ENCODE measurements around the gene TP73.
A peak's percentile ranks its signal among the peaks of the same experiment; 100 is the strongest.

Gene TP73

GRCh38 chr1:3772027-3772714 lies 119.9 kb downstream of the TP73 start:
- DNase-seq = peak; percentile 58

GRCh38 chr1:3772715-3773571 lies 120.6 kb downstream of the TP73 start, which contains the start of gene SMIM1:
Gene SMIM1, plus strand, starts transcription at chr1:3772749. Its CDS starts 2,625 bp downstream, at chr1:3775374.
- DNase-seq = no peak

DNA sequence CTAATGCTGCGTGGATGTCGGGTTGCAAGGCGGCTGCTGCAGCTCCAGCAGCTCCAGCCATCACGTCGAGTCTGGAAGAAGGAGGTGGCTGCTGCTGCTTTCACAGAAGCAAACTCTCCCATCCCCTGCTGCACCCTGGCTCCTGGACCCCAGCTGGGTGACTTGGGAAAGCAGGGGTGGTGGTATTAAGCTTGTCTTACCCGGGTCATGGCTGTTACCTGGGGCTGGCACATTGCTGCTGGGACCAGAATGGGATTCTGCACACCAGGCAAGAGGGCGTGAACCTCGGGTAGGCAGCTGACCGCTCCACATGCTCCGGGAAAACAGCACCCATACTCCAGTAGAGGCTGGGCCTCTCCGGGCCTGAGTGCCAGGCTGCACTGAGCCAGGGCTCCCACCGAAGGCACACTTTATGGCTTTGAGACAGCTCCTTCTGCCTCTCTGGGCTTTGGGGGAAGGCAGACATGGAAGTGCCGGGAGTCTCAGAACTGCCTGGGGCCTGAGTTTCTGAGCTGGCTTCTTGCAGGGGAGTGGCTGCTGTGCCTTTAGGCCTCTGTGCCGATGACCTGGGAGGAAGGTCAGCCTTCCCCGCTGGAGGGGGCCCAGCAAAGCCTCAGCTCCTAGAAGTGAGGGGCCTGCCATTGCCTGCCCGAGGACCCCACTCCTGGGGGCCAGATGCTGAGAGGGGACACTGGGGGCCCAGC lies 121.4 kb downstream of the TP73 start:
- DNase-seq = no peak

GRCh38 chr1:3774276-3774945 lies 122.1 kb downstream of the TP73 start:
- no peak for DNase-seq

DNA sequence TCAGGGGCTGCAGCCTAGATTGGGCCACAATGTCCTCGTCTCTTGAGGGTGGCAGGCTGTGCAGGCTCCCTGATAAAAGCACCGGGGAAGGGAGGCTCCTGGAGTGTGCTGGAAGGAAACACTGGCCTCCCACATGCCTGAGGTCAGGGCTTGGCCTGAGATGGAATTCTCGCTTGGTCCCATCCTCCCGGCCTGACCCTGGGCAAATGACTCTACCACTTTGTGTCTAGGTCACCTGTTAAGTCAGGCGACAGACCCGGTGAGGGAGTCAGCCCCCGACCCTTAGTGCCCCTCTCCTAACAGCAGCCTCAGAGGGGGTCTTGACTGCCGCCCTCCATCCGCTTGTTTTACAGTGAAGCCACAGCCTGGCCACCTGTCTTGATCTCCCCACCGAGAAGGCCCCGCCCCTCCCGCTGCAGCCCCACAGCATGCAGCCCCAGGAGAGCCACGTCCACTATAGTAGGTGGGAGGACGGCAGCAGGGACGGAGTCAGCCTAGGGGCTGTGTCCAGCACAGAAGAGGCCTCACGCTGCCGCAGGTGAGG lies 122.7 kb downstream of the TP73 start:
- DNase-seq = no peak

GRCh38 chr1:3775490-3776230 lies 123.3 kb downstream of the TP73 start:
- peak; percentile 30 for DNase-seq

DNA sequence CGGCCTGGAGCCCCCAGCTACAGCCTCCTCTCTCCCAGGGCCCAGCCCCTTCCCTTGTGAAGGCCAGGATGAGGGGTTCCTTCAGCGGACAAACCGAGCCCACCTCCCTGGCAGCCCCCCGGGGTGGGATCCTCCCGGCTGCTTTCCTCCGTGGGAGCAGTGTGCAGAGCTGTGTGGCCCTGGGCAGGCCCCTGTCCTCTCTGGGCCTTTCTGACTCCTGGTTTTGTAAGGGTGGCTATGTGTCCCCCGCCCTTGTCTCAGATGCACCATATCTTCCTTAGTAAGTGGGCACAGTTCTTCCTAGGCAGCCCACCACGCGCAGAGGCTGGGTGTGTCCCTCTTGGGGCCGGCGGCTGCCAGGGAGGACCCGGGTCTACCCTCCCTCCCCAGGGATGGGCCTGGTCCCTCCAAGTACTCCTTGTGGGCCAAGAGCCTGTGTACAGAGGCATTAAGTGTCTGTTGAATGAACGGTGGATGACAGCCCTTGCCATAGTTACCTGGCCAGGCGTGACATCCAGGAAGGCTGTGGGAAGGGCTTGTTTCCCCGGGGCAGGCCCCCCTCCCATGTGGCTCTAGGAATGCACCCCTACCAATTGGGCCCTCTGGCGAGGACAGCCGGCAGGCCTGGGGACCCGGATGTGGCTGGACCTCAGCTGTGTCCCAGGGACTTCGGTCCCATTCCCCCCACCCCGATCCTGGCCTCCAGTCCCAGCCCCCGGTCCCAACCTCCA lies 124.1 kb downstream of the TP73 start:
- no peak for DNase-seq

GRCh38 chr1:3777078-3777547 lies 124.8 kb downstream of the TP73 start:
- DNase-seq = no peak

DNA sequence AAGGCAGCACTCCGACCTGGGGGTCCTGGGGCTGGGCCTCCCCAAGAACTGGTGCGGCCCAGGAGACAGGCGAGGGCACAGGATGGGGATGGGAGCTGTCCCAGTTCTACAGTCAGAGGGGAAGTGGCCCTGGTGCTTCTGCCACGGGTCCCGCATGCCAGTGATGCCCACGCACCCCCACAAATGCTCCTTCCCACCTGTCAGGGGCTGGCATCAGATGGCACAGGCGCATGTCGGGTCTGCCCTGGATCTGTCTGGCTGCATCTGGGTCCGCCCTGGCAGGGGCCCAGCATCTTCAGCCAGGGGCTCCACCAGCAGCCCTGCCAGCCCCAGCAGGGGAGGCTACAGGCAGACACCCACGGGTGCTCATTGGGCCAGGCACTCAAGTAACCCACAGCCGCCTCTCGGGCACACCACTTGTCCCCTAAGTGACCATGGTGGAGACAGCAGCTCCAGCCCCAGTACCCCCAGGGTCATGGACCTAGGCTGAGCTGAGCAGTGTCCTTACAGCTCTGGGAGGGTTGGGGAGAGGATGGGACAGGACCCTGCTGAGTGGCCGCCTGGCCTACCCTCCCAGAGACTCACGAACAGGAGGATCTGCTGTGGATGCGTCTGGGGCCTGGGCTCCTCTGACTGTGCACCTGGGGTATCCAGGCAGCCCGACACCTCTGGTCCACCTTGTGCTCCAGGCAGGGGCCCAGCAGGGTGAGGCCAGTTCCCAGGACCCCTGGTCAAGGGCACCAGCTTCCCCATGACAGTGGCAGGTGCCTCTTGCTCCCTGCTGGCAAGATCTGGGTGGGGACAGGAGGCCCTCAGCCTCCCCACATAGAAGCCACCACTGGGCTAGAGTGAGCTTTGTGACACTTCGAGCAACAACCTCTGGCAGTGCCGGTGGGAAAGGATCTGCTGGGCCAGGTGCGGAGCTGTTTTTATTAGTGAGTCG lies 125.6 kb downstream of the TP73 start:
- DNase-seq = no peak

- DNase-seq = no peak
Measured at GRCh38 chr1:3778590-3779264, 126.4 kb downstream of the TP73 start.

GRCh38 chr1:3779265-3779911 lies 127.1 kb downstream of the TP73 start:
- DNase-seq = no peak

GRCh38 chr1:3779912-3780416 lies 127.6 kb downstream of the TP73 start:
- no peak for DNase-seq

DNA sequence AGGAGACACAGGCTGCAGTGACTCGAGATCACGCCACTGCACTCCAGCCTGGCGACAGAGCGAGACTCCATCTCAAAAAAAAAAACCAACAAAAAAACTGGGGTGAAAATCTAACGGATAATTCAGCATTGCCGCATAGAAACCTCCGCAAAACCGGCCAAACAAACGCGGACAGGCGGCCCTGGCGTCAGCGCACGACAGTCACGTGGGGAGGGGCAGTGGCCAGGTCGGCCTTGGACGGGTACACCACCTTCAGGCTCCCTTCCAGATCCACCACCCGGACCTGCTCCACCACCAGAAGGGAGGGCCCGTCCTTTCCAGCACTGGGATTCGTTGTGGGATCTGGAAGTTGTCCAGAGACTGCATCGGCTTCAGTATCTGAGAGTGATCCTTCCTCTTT lies 128.6 kb downstream of the TP73 start:
- no peak for DNase-seq

DNA sequence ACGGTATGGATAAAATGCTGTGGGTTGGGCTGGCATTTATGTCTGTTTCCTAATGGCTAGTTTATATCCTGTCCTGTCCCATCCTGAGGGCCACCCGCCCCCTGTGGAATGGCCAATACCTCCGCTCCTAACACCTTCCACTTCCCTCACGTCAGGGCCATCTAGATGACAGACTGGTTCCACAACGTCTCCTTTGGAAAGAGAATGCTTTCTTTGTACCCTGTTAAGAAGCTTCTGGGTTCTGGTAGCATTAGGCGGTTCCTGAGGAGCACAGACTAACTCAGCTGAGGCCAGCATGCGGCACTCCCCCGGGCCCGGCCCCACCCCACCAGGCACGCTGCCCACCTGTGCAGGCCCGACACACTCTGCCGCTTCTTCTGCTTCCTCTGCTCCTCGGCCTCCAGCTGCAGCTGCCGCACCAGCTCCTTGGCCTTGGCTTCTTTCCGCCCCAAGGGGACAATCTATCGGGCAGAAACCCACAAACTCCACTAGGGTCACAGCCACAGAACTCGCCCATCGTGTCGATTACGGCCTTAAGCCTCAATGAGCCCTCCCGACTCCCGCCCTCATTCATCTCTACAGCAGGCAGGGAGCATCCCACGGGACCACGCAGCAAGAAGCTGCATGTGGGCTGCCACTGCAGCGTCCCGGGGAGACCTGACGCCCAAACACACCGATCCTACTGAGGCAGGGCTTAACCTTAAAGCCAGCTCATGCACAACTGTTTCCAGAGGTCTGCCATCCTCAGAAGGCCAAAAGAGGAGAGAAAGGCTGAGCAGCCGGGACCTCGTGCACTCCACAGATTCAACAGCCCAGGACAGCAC lies 131.5 kb downstream of the TP73 start:
- no peak for DNase-seq

- DNase-seq = no peak
Measured at GRCh38 chr1:3785045-3785444, 132.7 kb downstream of the TP73 start.

DNA sequence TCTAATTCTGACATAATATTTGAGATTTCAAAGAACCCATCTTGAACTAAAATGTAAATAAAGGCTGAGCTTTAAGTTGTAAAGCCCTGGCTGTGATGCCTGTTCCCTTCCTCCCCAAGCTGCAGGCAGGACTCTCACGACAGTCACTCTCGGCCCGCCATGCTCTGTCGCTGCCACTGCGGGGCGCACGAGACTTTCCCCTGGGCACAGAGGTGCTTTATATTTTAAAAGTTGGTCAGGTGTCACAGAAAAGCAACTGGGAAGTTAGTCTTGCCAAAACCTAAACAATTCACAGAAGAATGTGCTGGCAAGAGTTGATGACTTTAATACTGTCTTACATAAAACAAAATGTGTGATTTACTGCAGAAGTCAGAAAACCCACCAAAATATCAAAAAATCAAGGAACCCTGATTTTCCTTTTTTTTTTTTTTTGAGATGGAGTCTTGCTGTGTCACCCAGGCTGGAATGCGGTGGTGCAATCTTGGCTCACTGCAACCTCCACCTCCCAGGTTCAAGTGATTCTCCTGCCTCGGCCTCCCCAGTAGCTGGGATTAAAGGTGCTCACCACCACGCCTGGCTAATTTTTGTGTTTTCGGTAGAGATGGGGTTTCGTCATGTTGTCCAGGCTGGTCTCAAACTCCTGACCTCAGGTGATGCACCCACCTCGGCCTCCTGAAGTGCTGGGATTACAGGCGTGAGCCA lies 133.3 kb downstream of the TP73 start:
- DNase-seq = no peak

All from activated T-cell treated with anti-CD3 and anti-CD28 coated beads for 4 hours (primary cell).